WTC11 (cell line): ENCODE data around the gene PRKCE. TPM values are rescaled to one million over a fixed set of nuclear protein-coding genes. Genes with fewer than 3 reads are reported as not detected.
"Not testable (repeated sequence)": the region's sequence is repeated elsewhere in the genome, so short reads cannot be mapped to it uniquely, and the experiment has no call there.

ENCODE experiments used
- ATAC-seq: fragments of 200-7000 bp; cut with Tn5 transposase; 2 replicates; pipeline ENCODE4 v1.10.0; 2021; ENCODE audit warnings: mild to moderate bottlenecking, moderate library complexity
- CTCF ChIA-PET: fragments of 300-600 bp; sonication (Branson Sonifier 250); formaldehyde crosslinking; loops from one replicate; lab custom pipeline; 2021; ENCODE audit warnings: antibody characterized with exemption; lab: Charles Lee
- POLR2A ChIA-PET: fragments of 350-600 bp; sonication (Branson Sonifier 250); formaldehyde crosslinking; loops from one replicate; lab custom pipeline; 2021; ENCODE audit warnings: antibody characterized with exemption; lab: Charles Lee
- DNase-seq: peaks from one replicate; pipeline ENCODE4 v3.0.0; 2021; ENCODE audit warnings: low spot score
- H3K27ac Mint-ChIP-seq: 2 replicates; pipeline ENCODE4 v1.8.0; 2021; ENCODE audit warnings: mixed read lengths
- H3K27me3 Mint-ChIP-seq: 2 replicates; pipeline ENCODE4 v1.8.0; 2021; ENCODE audit warnings: low read depth, mild to moderate bottlenecking, moderate library complexity, mixed read lengths
- H3K36me3 Mint-ChIP-seq: 2 replicates; pipeline ENCODE4 v1.8.0; 2021; ENCODE audit warnings: mixed read lengths
- H3K4me1 Mint-ChIP-seq: 2 replicates; pipeline ENCODE4 v1.8.0; 2022; ENCODE audit warnings: mixed read lengths
- H3K4me3 Mint-ChIP-seq: 2 replicates; pipeline ENCODE4 v1.8.0; 2021; ENCODE audit warnings: mild to moderate bottlenecking, moderate library complexity, mixed read lengths
- H3K9me3 Mint-ChIP-seq: 2 replicates; pipeline ENCODE4 v1.8.0; 2021; ENCODE audit warnings: mixed read lengths
- ESRRA ChIP-seq: sonication (generic); formaldehyde crosslinking; IDR thresholded peaks from 2 replicates; pipeline ENCODE4 v1.8.1; 2022; ENCODE audit warnings: mild to moderate bottlenecking, missing genetic modification reagents, borderline replicate concordance
- ETV6 ChIP-seq: sonication (generic); formaldehyde crosslinking; IDR thresholded peaks from 2 replicates; pipeline ENCODE4 v1.8.1; 2022; ENCODE audit warnings: mild to moderate bottlenecking, missing genetic modification reagents
- IRF2 ChIP-seq: sonication (generic); formaldehyde crosslinking; IDR thresholded peaks from 2 replicates; pipeline ENCODE4 v1.8.0; 2022; ENCODE audit warnings: low read depth, missing genetic modification reagents, borderline replicate concordance
- NFATC4 ChIP-seq: fragments of 250-450 bp; sonication (Bioruptor Pico); IDR thresholded peaks from 2 replicates; pipeline ENCODE4 v1.9.0; 2021; ENCODE audit warnings: mild to moderate bottlenecking
- RELA ChIP-seq: sonication (generic); formaldehyde crosslinking; IDR thresholded peaks from 2 replicates; pipeline ENCODE4 v1.8.1; 2022; ENCODE audit warnings: missing genetic modification reagents, mild to moderate bottlenecking, borderline replicate concordance
- SMAD3 ChIP-seq: sonication (generic); formaldehyde crosslinking; IDR thresholded peaks from 2 replicates; pipeline ENCODE4 v1.8.0; 2022; ENCODE audit warnings: missing genetic modification reagents, mild to moderate bottlenecking, borderline replicate concordance
- SMAD4 ChIP-seq: sonication (generic); formaldehyde crosslinking; IDR thresholded peaks from 2 replicates; pipeline ENCODE4 v1.8.0; 2022; ENCODE audit warnings: mild to moderate bottlenecking, missing genetic modification reagents
- ZNF232 ChIP-seq: sonication (generic); formaldehyde crosslinking; IDR thresholded peaks from 2 replicates; pipeline ENCODE4 v1.8.0; 2022; ENCODE audit warnings: mild to moderate bottlenecking, missing genetic modification reagents
- ZNF317 ChIP-seq: sonication (generic); formaldehyde crosslinking; IDR thresholded peaks from 2 replicates; pipeline ENCODE4 v1.8.1; 2023; ENCODE audit warnings: low read depth, mild to moderate bottlenecking, moderate library complexity, missing genetic modification reagents, borderline replicate concordance
- ZNF416 ChIP-seq: fragments of 250-450 bp; sonication (Bioruptor Pico); IDR thresholded peaks from 2 replicates; pipeline ENCODE4 v1.9.0; 2021; ENCODE audit warnings: mild to moderate bottlenecking, inconsistent platforms
- total RNA-seq: library from RNA; stranded (reverse); gene quantifications from 3 replicates; pipeline ENCODE4 v1.2.3, GENCODE V29; 2021
- TF ChIP-seq, protein P1 (sequence below): sonication (generic); formaldehyde crosslinking; IDR thresholded peaks from 2 replicates; pipeline ENCODE4 v1.8.0; 2022; ENCODE audit warnings: mild to moderate bottlenecking, missing genetic modification reagents
- TF ChIP-seq, protein P2 (sequence below): sonication (generic); formaldehyde crosslinking; IDR thresholded peaks from 2 replicates; pipeline ENCODE4 v1.8.1; 2022; ENCODE audit warnings: mild to moderate bottlenecking, moderate library complexity, missing genetic modification reagents
- TF ChIP-seq, protein P3 (sequence below): sonication (generic); formaldehyde crosslinking; IDR thresholded peaks from 2 replicates; pipeline ENCODE4 v1.8.1; 2022; ENCODE audit warnings: missing genetic modification reagents, borderline replicate concordance
- TF ChIP-seq, protein P4 (sequence below): fragments of 250-450 bp; sonication (Bioruptor Pico); IDR thresholded peaks from 2 replicates; pipeline ENCODE4 v2.1.2; 2022; ENCODE audit warnings: mild to moderate bottlenecking, moderate library complexity
- TF ChIP-seq, protein P5 (sequence below): sonication (generic); formaldehyde crosslinking; IDR thresholded peaks from 2 replicates; pipeline ENCODE4 v1.8.0; 2022; ENCODE audit warnings: missing genetic modification reagents
- TF ChIP-seq, protein P6 (sequence below): sonication (generic); formaldehyde crosslinking; IDR thresholded peaks from 2 replicates; pipeline ENCODE4 v1.8.1; 2022; ENCODE audit warnings: mild to moderate bottlenecking, missing genetic modification reagents, moderate library complexity, borderline replicate concordance

PRKCE gene
- total RNA-seq, 1 experiment from 2014 or later: 5.8 TPM

DNA sequence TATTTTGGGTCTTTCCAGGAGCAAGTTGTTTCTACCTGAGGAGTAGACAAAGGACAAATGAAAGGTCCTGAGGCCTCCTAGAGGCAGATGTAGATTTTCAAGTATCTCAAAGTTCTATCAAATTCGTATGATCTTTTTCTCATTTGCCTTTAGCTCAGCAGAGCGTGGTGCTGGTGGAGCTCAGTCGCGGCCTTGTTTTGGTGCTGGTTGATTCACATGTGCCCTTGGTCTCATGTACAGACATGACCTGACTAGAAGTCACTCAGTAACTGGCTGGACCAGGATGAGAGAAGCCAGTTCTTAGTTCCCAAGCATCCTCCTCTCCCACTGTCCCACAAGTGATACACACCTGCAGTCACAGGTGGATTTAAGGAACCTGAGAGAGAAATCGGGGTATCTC is 264.0 kb downstream of the PRKCE start:
- no peak overlapping the region for H3K4me3 Mint-ChIP-seq
- H3K9me3 Mint-ChIP-seq: peaks cover 19% of the 10 kb centered on the region
- ATAC-seq (no peak), DNase-seq (no peak)
- no peaks in the 10 kb centered on the region for H3K36me3 Mint-ChIP-seq
- TF ChIP-seq, protein P1, sequence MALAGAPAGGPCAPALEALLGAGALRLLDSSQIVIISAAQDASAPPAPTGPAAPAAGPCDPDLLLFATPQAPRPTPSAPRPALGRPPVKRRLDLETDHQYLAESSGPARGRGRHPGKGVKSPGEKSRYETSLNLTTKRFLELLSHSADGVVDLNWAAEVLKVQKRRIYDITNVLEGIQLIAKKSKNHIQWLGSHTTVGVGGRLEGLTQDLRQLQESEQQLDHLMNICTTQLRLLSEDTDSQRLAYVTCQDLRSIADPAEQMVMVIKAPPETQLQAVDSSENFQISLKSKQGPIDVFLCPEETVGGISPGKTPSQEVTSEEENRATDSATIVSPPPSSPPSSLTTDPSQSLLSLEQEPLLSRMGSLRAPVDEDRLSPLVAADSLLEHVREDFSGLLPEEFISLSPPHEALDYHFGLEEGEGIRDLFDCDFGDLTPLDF (CRISPR knock-in tag): no peak
- TF ChIP-seq NFATC4 (CRISPR knock-in tag) (no peak), ZNF416 (CRISPR knock-in tag) (no peak), SMAD3 (CRISPR knock-in tag) (no peak)
- CTCF ChIA-PET: no interaction called here
- POLR2A ChIA-PET: no interaction called here
- peaks cover 4% of the 10 kb centered on the region for H3K4me1 Mint-ChIP-seq
- H3K27ac Mint-ChIP-seq: no peak overlapping the region
- no peaks in the 10 kb centered on the region; the same call in 1 of the 2 replicates for H3K27me3 Mint-ChIP-seq

DNA sequence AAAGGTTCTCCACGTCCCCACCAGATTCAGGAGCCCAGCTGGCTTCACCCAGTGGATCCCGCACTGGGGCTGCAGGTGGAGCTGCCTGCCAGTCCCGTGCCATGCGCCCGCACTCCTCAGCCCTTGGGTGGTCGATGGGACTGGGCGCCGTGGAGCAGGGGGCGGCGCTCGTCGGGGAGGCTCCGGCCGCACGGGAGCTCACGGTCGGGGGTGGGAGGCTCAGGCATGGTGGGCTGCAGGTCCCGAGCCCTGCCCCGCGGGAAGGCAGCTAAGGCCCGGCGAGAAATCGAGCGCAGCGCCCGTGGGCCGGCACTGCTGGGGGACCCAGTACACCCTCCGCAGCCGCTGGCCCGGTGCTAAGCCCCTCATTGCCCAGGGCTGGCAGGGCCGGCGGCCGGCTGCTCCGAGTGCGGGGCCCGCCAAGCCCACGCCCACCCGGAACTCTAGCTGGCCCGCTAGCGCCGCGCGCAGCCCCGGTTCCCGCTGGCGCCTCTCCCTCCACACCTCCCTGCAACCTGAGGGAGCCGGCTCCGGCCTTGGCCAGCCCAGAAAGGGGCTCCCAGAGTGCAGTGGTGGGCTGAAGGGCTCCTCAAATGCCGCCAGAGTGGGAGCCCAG is 266.2 kb downstream of the PRKCE start:
- H3K27me3 Mint-ChIP-seq, H3K4me3 Mint-ChIP-seq, CTCF ChIA-PET, H3K36me3 Mint-ChIP-seq, POLR2A ChIA-PET, ATAC-seq, H3K27ac Mint-ChIP-seq, DNase-seq, H3K4me1 Mint-ChIP-seq: not testable (repeated sequence)
- H3K9me3 Mint-ChIP-seq: peaks cover 19% of the 10 kb centered on the region

DNA sequence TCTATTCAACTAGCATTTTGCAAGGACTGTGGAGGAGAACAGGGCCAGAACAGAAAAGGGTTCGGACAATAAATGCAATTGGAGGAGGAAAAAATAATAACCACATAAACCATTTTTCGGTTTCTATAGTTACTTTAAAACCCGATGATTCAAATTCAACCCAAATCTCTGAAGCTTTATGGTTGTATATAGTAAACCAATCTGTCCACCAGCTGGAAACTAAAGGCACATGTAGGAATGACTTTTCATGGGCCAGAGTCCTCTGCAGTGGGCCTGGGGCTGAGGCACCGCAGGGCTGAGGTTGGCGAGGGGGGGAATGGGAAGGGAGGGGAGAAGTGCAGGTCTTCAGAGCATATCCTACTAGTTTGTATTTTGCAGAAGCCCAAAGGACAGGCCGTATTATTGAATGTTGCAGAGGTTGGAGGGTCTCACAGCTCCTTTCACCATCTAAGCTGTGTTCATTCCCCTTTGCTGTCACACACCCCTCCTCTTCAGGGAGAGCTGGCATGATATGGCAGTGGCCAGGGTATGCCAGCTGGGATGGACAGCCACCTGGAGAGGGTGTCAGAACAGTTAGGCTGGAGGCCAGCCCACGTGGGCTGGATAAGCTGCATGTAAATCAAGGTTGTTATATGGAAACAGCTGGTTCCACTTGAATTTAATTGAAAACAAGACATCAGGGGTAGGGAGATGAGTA is 267.1 kb downstream of the PRKCE start:
- DNase-seq (no peak), ATAC-seq (no peak)
- Mint-ChIP-seq H3K4me3 (no peak overlapping the region), H3K27ac (no peak overlapping the region), H3K36me3 (no peaks in the 10 kb centered on the region), H3K9me3 (peaks cover 19% of the 10 kb centered on the region), H3K27me3 (no peaks in the 10 kb centered on the region; the same call in 1 of the 2 replicates), H3K4me1 (no peaks in the 10 kb centered on the region)
- POLR2A ChIA-PET: interaction anchor here (0.6 kb wide), 1 partner anchor 175 kb away, joined by 4 read pairs; no protein-coding TSS in a partner anchor
- TF ChIP-seq, protein P2, sequence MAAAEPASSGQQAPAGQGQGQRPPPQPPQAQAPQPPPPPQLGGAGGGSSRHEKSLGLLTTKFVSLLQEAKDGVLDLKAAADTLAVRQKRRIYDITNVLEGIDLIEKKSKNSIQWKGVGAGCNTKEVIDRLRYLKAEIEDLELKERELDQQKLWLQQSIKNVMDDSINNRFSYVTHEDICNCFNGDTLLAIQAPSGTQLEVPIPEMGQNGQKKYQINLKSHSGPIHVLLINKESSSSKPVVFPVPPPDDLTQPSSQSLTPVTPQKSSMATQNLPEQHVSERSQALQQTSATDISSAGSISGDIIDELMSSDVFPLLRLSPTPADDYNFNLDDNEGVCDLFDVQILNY (CRISPR knock-in tag): no peak
- TF ChIP-seq, protein P3, sequence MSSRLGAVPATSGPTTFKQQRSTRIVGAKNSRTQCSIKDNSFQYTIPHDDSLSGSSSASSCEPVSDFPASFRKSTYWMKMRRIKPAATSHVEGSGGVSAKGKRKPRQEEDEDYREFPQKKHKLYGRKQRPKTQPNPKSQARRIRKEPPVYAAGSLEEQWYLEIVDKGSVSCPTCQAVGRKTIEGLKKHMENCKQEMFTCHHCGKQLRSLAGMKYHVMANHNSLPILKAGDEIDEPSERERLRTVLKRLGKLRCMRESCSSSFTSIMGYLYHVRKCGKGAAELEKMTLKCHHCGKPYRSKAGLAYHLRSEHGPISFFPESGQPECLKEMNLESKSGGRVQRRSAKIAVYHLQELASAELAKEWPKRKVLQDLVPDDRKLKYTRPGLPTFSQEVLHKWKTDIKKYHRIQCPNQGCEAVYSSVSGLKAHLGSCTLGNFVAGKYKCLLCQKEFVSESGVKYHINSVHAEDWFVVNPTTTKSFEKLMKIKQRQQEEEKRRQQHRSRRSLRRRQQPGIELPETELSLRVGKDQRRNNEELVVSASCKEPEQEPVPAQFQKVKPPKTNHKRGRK (CRISPR knock-in tag): no peak
- TF ChIP-seq, protein P4, sequence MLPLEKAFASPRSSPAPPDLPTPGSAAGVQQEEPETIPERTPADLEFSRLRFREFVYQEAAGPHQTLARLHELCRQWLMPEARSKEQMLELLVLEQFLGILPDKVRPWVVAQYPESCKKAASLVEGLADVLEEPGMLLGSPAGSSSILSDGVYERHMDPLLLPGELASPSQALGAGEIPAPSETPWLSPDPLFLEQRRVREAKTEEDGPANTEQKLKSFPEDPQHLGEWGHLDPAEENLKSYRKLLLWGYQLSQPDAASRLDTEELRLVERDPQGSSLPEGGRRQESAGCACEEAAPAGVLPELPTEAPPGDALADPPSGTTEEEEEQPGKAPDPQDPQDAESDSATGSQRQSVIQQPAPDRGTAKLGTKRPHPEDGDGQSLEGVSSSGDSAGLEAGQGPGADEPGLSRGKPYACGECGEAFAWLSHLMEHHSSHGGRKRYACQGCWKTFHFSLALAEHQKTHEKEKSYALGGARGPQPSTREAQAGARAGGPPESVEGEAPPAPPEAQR (CRISPR knock-in tag): no peak
- TF ChIP-seq ZNF232 (CRISPR knock-in tag): no peak
- CTCF ChIA-PET: interaction anchor here (1.2 kb wide), 1 partner anchor 12 kb away, joined by 3 read pairs; no protein-coding TSS in a partner anchor

DNA sequence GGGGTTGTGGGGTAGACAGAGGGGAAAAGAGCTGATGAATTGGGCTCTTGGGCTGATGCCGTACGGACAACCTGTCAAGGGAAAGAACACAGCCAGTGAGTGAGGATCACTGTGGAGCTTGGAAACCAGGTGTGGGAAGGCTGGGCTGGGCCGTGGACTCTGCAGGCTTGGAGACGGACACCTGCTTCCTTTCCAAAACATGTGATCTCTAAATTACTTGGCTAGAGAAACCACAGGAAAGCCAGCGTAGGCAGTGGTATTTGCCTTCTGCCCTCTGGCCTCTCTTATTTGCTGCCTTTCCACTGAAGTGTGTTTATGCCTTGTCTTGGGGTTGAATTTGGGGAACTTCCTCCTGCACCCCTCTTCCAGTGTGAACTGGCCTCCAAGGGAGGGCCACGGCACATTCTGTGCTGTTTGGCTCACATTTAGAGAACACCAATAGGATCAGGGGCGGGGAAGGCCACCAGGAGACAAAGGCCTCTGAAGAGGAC is 267.7 kb downstream of the PRKCE start:
- Mint-ChIP-seq H3K27ac (no peak overlapping the region), H3K9me3 (peaks cover 15% of the 10 kb centered on the region), H3K4me3 (no peak overlapping the region), H3K27me3 (no peaks in the 10 kb centered on the region; the same call in 1 of the 2 replicates), H3K4me1 (no peaks in the 10 kb centered on the region), H3K36me3 (no peaks in the 10 kb centered on the region)
- no peak for ATAC-seq
- CTCF ChIA-PET: interaction anchor here (1.2 kb wide), 1 partner anchor 12 kb away, joined by 3 read pairs; no protein-coding TSS in a partner anchor
- POLR2A ChIA-PET: interaction anchor here (0.6 kb wide), 1 partner anchor 175 kb away, joined by 4 read pairs; no protein-coding TSS in a partner anchor
- DNase-seq: no peak
- no peak for TF ChIP-seq IRF2 (CRISPR knock-in tag)
- TF ChIP-seq, protein P5, sequence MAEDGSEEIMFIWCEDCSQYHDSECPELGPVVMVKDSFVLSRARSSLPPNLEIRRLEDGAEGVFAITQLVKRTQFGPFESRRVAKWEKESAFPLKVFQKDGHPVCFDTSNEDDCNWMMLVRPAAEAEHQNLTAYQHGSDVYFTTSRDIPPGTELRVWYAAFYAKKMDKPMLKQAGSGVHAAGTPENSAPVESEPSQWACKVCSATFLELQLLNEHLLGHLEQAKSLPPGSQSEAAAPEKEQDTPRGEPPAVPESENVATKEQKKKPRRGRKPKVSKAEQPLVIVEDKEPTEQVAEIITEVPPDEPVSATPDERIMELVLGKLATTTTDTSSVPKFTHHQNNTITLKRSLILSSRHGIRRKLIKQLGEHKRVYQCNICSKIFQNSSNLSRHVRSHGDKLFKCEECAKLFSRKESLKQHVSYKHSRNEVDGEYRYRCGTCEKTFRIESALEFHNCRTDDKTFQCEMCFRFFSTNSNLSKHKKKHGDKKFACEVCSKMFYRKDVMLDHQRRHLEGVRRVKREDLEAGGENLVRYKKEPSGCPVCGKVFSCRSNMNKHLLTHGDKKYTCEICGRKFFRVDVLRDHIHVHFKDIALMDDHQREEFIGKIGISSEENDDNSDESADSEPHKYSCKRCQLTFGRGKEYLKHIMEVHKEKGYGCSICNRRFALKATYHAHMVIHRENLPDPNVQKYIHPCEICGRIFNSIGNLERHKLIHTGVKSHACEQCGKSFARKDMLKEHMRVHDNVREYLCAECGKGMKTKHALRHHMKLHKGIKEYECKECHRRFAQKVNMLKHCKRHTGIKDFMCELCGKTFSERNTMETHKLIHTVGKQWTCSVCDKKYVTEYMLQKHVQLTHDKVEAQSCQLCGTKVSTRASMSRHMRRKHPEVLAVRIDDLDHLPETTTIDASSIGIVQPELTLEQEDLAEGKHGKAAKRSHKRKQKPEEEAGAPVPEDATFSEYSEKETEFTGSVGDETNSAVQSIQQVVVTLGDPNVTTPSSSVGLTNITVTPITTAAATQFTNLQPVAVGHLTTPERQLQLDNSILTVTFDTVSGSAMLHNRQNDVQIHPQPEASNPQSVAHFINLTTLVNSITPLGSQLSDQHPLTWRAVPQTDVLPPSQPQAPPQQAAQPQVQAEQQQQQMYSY (CRISPR knock-in tag): no peak
- no peak for TF ChIP-seq ZNF317 (CRISPR knock-in tag)
- TF ChIP-seq, protein P6, sequence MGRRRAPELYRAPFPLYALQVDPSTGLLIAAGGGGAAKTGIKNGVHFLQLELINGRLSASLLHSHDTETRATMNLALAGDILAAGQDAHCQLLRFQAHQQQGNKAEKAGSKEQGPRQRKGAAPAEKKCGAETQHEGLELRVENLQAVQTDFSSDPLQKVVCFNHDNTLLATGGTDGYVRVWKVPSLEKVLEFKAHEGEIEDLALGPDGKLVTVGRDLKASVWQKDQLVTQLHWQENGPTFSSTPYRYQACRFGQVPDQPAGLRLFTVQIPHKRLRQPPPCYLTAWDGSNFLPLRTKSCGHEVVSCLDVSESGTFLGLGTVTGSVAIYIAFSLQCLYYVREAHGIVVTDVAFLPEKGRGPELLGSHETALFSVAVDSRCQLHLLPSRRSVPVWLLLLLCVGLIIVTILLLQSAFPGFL (CRISPR knock-in tag): no peak
- no peak for TF ChIP-seq ESRRA (CRISPR knock-in tag)
- no peak for TF ChIP-seq ETV6 (CRISPR knock-in tag)
- TF ChIP-seq RELA: no peak
- no peak for TF ChIP-seq SMAD4 (CRISPR knock-in tag)
